HCT116 (cell line): ENCODE data around the gene STYXL1. TPM values are rescaled to one million over a fixed set of nuclear protein-coding genes. Genes with fewer than 3 reads are reported as not detected.
A peak's percentile ranks its signal among the peaks of the same experiment; 100 is the strongest.

Experiments used
- ATAC-seq: fragments of 200-7000 bp; cut with Tn5 transposase; 2 replicates; pipeline ENCODE4 v1.9.1; 2020; ENCODE audit warnings: mild to moderate bottlenecking, moderate library complexity
- BruUV-seq: library from RNA; stranded (reverse); fragments of 400-500 nt; replicated peaks from 2 replicates; lab custom pipeline; 2021; lab: Mats Ljungman, UMichigan
- CTCF ChIA-PET: fragments of 300-600 bp; sonication (Branson Sonifier 250); formaldehyde crosslinking; loops from one replicate; lab custom pipeline; 2021; ENCODE audit warnings: antibody characterized with exemption; lab: Charles Lee
- POLR2A ChIA-PET: fragments of 300-600, 350-600 bp; sonication (Branson Sonifier 250); formaldehyde crosslinking; loops from one replicate; lab custom pipeline; 2021; ENCODE audit warnings: antibody characterized with exemption; lab: Charles Lee
- RAD21 ChIA-PET, 2 experiments: fragments of 300-600 bp; sonication (Branson Sonifier 250); formaldehyde crosslinking; loops; one replicate each; lab custom pipeline; 2023; ENCODE audit warnings: low total read pairs in 2 of 2; ENCODE audit not compliant: uncharacterized antibody in 2 of 2, unreplicated experiment in 2 of 2, low non-redundant PET in 1 of 2; lab: Charles Lee
- DNase-seq: peaks from one replicate; pipeline ENCODE4 v3.0.0-alpha.2; 2010; ENCODE audit warnings: low read depth, low spot score
- H2AFZ ChIP-seq: fragments of 200-600 bp; shearing (Covaris generic), sonication (generic); 2 replicates; pipeline ENCODE4 v1.6.1; 2017; ENCODE audit warnings: low read depth, mixed run types, mixed read lengths, antibody characterized with exemption, low read length; ENCODE audit not compliant: poor library complexity, severe bottlenecking
- H3K27ac ChIP-seq: 2 replicates; pipeline ENCODE4 v1.5.1; 2012; ENCODE audit warnings: low read depth, low read length
- H3K27me3 ChIP-seq: fragments of 200-600 bp; sonication (generic); 2 replicates; pipeline ENCODE4 v1.6.1; 2016; ENCODE audit warnings: mixed run types, low read length, mixed read lengths; ENCODE audit not compliant: insufficient read depth
- H3K36me3 ChIP-seq, 2 experiments: fragments of 200-500 bp in 1 of 2; fragments of 200-600 bp in 1 of 2; sonication (Bioruptor generic) in 1 of 2; sonication (generic) in 1 of 2; 2 replicates each; pipeline versions ENCODE4 v1.5.1 to v1.6.1; 2014 to 2016; ENCODE audit warnings: low read length in 2 of 2, inconsistent platforms in 1 of 2, mixed read lengths in 1 of 2, mixed run types in 1 of 2; ENCODE audit not compliant: insufficient read depth in 2 of 2, control insufficient read depth in 1 of 2
- H3K4me1 ChIP-seq, 2 experiments: fragments of 200-600 bp in 1 of 2; sonication (generic) in 1 of 2; 2 replicates each; pipeline versions ENCODE4 v1.5.1 to v1.6.1; 2012 to 2017; ENCODE audit warnings: low read length in 2 of 2, inconsistent platforms in 1 of 2, mild to moderate bottlenecking in 1 of 2, mixed read lengths in 1 of 2, mixed run types in 1 of 2, moderate library complexity in 1 of 2; ENCODE audit not compliant: insufficient read depth in 2 of 2, control insufficient read depth in 1 of 2
- H3K4me2 ChIP-seq: fragments of 200-600 bp; sonication (generic); 2 replicates; pipeline ENCODE4 v1.6.1; 2017; ENCODE audit warnings: mixed run types, low read length, mixed read lengths
- H3K4me3 ChIP-seq, 2 experiments: fragments of 200-600 bp in 1 of 2; sonication (generic) in 1 of 2; replicated peaks in 1 of 2; 2 replicates each; pipeline ENCODE4 v1.5.1; 2011 to 2016; ENCODE audit warnings: low read length in 2 of 2, control low read depth in 1 of 2, low read depth in 1 of 2, mild to moderate bottlenecking in 1 of 2, mixed read lengths in 1 of 2, mixed run types in 1 of 2
- H3K79me2 ChIP-seq: fragments of 200-600 bp; sonication (generic); 2 replicates; pipeline ENCODE4 v1.6.1; 2017; ENCODE audit warnings: mild to moderate bottlenecking, mixed run types, low read length, moderate library complexity, mixed read lengths; ENCODE audit not compliant: insufficient read depth
- H3K9ac ChIP-seq: fragments of 200-600 bp; sonication (generic); 2 replicates; pipeline ENCODE4 v1.6.1; 2016; ENCODE audit warnings: low read length, mixed read lengths
- H3K9me2 ChIP-seq: fragments of 200-600 bp; sonication (generic), shearing (Covaris generic); 2 replicates; pipeline ENCODE4 v1.6.1; 2017; ENCODE audit warnings: mixed run types, mild to moderate bottlenecking, moderate library complexity; ENCODE audit not compliant: insufficient read depth
- H3K9me3 ChIP-seq, 2 experiments: fragments of 200-500 bp in 1 of 2; fragments of 200-600 bp in 1 of 2; sonication (Bioruptor generic) in 1 of 2; sonication (generic) in 1 of 2; 2 replicates each; pipeline ENCODE4 v1.6.1; 2014 to 2017; ENCODE audit warnings: low read length in 2 of 2, mixed read lengths in 2 of 2, inconsistent platforms in 1 of 2, low read depth in 1 of 2, mild to moderate bottlenecking in 1 of 2, mixed run types in 1 of 2, moderate library complexity in 1 of 2; ENCODE audit not compliant: control insufficient read depth in 1 of 2, insufficient read depth in 1 of 2
- H4K20me1 ChIP-seq: fragments of 200-600 bp; sonication (generic), shearing (Covaris generic); 2 replicates; pipeline ENCODE4 v1.6.1; 2017; ENCODE audit warnings: mixed run types, mild to moderate bottlenecking, moderate library complexity; ENCODE audit not compliant: insufficient read depth
- EZH2 ChIP-seq: fragments of 200-600 bp; sonication (generic); IDR thresholded peaks from 2 replicates; pipeline ENCODE4 v1.6.1; 2017; ENCODE audit warnings: antibody characterized with exemption, mixed run types
- EZH2phosphoT487 ChIP-seq: fragments of 200-600 bp; IDR thresholded peaks from 2 replicates; pipeline ENCODE4 v1.6.1; 2018; ENCODE audit warnings: antibody characterized with exemption, borderline replicate concordance
- FOSL1 ChIP-seq: IDR thresholded peaks from 2 replicates; pipeline ENCODE4 v1.6.1; 2012; ENCODE audit warnings: low read depth
- RAD21 ChIP-seq: IDR thresholded peaks from 2 replicates; pipeline ENCODE4 v1.6.1; 2012; ENCODE audit warnings: low read depth, mild to moderate bottlenecking
- SIN3A ChIP-seq: IDR thresholded peaks from 2 replicates; pipeline ENCODE4 v1.6.1; 2012; ENCODE audit warnings: low read depth
- SRF ChIP-seq: IDR thresholded peaks from 2 replicates; pipeline ENCODE4 v1.6.1; 2012; ENCODE audit warnings: low read depth
- YY1 ChIP-seq: IDR thresholded peaks from 2 replicates; pipeline ENCODE4 v1.6.1; 2011; ENCODE audit warnings: low read length, low read depth, moderate library complexity, mild to moderate bottlenecking; ENCODE audit not compliant: insufficient replicate concordance; ENCODE audit errors: extremely low read depth
- ZNF274 ChIP-seq: fragments of 200-500 bp; sonication (Bioruptor generic); IDR thresholded peaks from 2 replicates; pipeline ENCODE4 v1.6.1; 2014; ENCODE audit warnings: mild to moderate bottlenecking, low read depth, low read length, inconsistent platforms
- intact Hi-C: fragments of 100-400 bp; cut with micrococcal nuclease; formaldehyde crosslinking; loops from 2 replicates; pipeline ENCODE4 v1.10.0; 2022
- total RNA-seq: library from RNA; stranded (reverse); gene quantifications from one replicate; pipeline ENCODE4 v1.2.1, GENCODE V29; 2021; ENCODE audit not compliant: unreplicated experiment
- TF ChIP-seq, protein P1 (sequence below), 3 experiments: fragments of 200-600 bp in 1 of 3; sonication (generic) in 1 of 3; IDR thresholded peaks in 2 of 3; conservative IDR thresholded peaks in 1 of 3; 2 replicates each; pipeline ENCODE4 v1.5.1; 2012 to 2017; ENCODE audit warnings: low read depth in 2 of 3, low read length in 2 of 3, antibody characterized with exemption in 1 of 3, borderline replicate concordance in 1 of 3, control low read depth in 1 of 3, mild to moderate bottlenecking in 1 of 3, mixed read lengths in 1 of 3, mixed run types in 1 of 3, moderate library complexity in 1 of 3; ENCODE audit not compliant: insufficient read depth in 1 of 3
- TF ChIP-seq, protein P2 (sequence below): IDR thresholded peaks from 2 replicates; pipeline ENCODE4 v1.6.1; 2012
- TF ChIP-seq, protein P3 (sequence below): IDR thresholded peaks from 2 replicates; pipeline ENCODE4 v1.6.1; 2012; ENCODE audit warnings: low read depth

STYXL1 gene
- total RNA-seq, 1 experiment from 2014 or later, result 32.5 TPM

DNA sequence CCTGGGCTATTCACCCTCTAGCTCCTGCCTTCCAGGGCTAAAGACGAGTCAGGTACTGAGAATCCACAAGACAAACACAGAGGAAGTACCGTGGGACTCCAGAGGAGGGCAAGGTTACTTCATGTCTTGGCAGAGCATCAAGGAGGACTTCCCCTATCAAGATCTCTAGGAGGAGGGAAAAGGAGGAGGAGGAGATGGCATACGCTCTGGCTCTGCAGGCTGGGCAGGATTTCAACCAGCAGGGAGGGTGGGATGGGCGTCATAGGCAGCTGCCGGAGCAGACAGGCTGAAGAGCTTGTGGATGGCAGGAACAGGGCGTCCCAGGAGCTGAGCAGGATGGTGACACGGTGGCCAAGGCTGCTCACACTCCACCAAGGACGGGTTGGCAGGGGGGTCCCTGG, 21.4 kb upstream of the STYXL1 start:
- Histone ChIP-seq H2AFZ (no peak overlapping the region), H3K4me1 (peaks cover 10% of the 10 kb centered on the region in 2 experiments), H3K4me3 (no peak overlapping the region), H3K9me2 (no peaks in the 10 kb centered on the region), H3K79me2 (no peaks in the 10 kb centered on the region), H4K20me1 (no peaks in the 10 kb centered on the region), H3K27ac (no peak overlapping the region), H3K9me3 (no peaks in the 10 kb centered on the region), H3K36me3 (peaks cover 16 to 19% of the 10 kb centered on the region in 2 experiments; a peak in 3 of 4 replicates), H3K4me2 (no peak overlapping the region), H3K9ac (no peak overlapping the region), H3K27me3 (no peaks in the 10 kb centered on the region)
- ChIA-PET CTCF (interaction anchor here (0.6 to 1.5 kb wide), 5 partner anchors 13 to 245 kb away, joined by 4 to 12 read pairs (median 5); no protein-coding TSS in a partner anchor), POLR2A (no interaction called here), RAD21 (interaction anchor here in 1 of 2 experiments (0.5 to 0.7 kb wide), 2 partner anchors 211 to 223 kb away, joined by 4 to 9 read pairs; no protein-coding TSS in a partner anchor)
- no TSS peak for BruUV-seq
- ATAC-seq (peak; percentile 80), DNase-seq (peak; percentile 65)
- no peak for TF ChIP-seq YY1
- peak; percentile 72 for TF ChIP-seq RAD21
- TF ChIP-seq, protein P1, sequence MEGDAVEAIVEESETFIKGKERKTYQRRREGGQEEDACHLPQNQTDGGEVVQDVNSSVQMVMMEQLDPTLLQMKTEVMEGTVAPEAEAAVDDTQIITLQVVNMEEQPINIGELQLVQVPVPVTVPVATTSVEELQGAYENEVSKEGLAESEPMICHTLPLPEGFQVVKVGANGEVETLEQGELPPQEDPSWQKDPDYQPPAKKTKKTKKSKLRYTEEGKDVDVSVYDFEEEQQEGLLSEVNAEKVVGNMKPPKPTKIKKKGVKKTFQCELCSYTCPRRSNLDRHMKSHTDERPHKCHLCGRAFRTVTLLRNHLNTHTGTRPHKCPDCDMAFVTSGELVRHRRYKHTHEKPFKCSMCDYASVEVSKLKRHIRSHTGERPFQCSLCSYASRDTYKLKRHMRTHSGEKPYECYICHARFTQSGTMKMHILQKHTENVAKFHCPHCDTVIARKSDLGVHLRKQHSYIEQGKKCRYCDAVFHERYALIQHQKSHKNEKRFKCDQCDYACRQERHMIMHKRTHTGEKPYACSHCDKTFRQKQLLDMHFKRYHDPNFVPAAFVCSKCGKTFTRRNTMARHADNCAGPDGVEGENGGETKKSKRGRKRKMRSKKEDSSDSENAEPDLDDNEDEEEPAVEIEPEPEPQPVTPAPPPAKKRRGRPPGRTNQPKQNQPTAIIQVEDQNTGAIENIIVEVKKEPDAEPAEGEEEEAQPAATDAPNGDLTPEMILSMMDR (IDR thresholded peaks at IDR 0.05 in 2 of 3, conservative IDR thresholded peaks at IDR 0.05 in 1 of 3; ENCODE audit: borderline replicate concordance in 1 of 3, insufficient read depth in 1 of 3, low read depth in 2 of 3, low read length in 2 of 3), result peak; percentile 33 to 43 (median 35); a peak in 4 of 6 replicates
- intact Hi-C loops, result loop anchor here (5.0 kb wide), 1 partner anchor 63 kb away; no protein-coding TSS in a partner anchor

DNA sequence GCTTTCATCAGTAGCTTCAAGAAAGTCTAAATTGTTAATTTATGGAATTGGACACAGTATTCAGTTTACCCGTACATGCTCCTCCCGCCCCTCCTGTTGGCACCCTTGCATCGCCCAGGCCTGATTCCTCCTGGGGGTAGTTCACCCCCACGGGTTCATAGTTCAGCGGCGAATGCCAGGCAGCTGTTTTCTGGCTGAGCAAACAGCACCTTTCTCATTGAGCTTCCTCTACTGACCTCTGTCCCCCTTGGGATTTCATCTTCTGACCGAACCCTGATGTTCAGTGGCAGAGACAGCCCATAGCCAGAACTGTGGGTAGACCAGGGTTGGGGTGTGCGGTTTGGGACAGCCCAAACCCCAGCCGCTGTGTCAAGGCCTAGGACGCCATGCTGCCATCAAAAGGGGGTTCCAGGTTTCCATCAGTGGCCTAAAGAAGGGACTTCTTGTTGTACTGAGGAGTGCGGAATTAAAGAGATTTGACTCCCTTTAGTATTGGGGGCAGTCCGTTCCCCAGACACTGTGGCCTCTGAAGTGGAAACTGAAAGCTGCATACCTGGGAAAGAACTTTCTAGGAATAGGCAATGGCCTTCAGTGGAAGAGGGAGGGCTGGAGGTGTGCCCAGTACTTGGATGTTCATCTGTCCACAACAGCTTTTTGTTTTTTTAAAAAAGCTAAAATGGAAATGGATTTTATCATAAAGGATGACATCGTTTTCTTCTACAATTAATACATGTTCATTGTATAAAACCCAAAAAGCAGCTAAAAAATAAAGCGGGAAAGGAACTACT, 19.1 kb upstream of the STYXL1 start:
- Histone ChIP-seq H3K9ac (no peak overlapping the region), H3K36me3 (peaks cover 33 to 37% of the 10 kb centered on the region in 2 experiments; a peak in 3 of 4 replicates), H3K27me3 (no peaks in the 10 kb centered on the region), H3K9me3 (no peaks in the 10 kb centered on the region), H3K27ac (no peak overlapping the region), H3K4me1 (peaks cover 10% of the 10 kb centered on the region in 2 experiments), H3K79me2 (no peaks in the 10 kb centered on the region), H3K4me3 (no peak overlapping the region), H3K9me2 (no peaks in the 10 kb centered on the region)
- ChIA-PET RAD21 (no interaction called here), POLR2A (no interaction called here), CTCF (no interaction called here)
- no peak for DNase-seq
- intact Hi-C loops, result loop anchor here (5.0 kb wide), 1 partner anchor 65 kb away; no protein-coding TSS in a partner anchor
- ATAC-seq, result no peak
- no peak for TF ChIP-seq ZNF274
- TF ChIP-seq FOSL1, result no peak
- TF ChIP-seq SIN3A, result no peak
- TF ChIP-seq, protein P2, sequence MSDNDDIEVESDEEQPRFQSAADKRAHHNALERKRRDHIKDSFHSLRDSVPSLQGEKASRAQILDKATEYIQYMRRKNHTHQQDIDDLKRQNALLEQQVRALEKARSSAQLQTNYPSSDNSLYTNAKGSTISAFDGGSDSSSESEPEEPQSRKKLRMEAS, result no peak
- TF ChIP-seq SRF, result no peak
- TF ChIP-seq EZH2, result no peak
- TF ChIP-seq, protein P3, sequence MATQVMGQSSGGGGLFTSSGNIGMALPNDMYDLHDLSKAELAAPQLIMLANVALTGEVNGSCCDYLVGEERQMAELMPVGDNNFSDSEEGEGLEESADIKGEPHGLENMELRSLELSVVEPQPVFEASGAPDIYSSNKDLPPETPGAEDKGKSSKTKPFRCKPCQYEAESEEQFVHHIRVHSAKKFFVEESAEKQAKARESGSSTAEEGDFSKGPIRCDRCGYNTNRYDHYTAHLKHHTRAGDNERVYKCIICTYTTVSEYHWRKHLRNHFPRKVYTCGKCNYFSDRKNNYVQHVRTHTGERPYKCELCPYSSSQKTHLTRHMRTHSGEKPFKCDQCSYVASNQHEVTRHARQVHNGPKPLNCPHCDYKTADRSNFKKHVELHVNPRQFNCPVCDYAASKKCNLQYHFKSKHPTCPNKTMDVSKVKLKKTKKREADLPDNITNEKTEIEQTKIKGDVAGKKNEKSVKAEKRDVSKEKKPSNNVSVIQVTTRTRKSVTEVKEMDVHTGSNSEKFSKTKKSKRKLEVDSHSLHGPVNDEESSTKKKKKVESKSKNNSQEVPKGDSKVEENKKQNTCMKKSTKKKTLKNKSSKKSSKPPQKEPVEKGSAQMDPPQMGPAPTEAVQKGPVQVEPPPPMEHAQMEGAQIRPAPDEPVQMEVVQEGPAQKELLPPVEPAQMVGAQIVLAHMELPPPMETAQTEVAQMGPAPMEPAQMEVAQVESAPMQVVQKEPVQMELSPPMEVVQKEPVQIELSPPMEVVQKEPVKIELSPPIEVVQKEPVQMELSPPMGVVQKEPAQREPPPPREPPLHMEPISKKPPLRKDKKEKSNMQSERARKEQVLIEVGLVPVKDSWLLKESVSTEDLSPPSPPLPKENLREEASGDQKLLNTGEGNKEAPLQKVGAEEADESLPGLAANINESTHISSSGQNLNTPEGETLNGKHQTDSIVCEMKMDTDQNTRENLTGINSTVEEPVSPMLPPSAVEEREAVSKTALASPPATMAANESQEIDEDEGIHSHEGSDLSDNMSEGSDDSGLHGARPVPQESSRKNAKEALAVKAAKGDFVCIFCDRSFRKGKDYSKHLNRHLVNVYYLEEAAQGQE, result no peak
- TF ChIP-seq YY1, result no peak
- no peak for TF ChIP-seq EZH2phosphoT487
- TF ChIP-seq, all 23 proteins: peak for 0
- no TSS peak for BruUV-seq
- no peaks in the 10 kb centered on the region for H4K20me1 ChIP-seq
- H3K4me2 ChIP-seq, result no peak overlapping the region
- no peak overlapping the region for H2AFZ ChIP-seq
